Epithelial cell of esophagus (primary cell): ENCODE data around the gene KRT80.

ENCODE experiments used
- DNase-seq: peaks from one replicate; pipeline ENCODE4 v3.0.0; 2010; ENCODE audit warnings: low read depth
- H3K4me3 ChIP-seq: 2 replicates; pipeline ENCODE4 v1.5.1; 2011; ENCODE audit warnings: mild to moderate bottlenecking, low read length, control low read depth
- CTCF ChIP-seq: IDR thresholded peaks from 2 replicates; pipeline ENCODE4 v1.5.1; 2011; ENCODE audit warnings: low read depth, mild to moderate bottlenecking, low read length, control low read depth, inconsistent platforms; ENCODE audit not compliant: insufficient read depth; ENCODE audit errors: missing control alignments

Gene KRT80

GRCh38 chr12:52178443-52178842 is 13.4 kb downstream of the KRT80 start:
- no peak for DNase-seq
- TF ChIP-seq CTCF = no peak
- no peak overlapping the region for H3K4me3 ChIP-seq

- TF ChIP-seq CTCF = peak; percentile 70
- H3K4me3 ChIP-seq = no peak overlapping the region
- DNase-seq = peak; percentile 94
Measured at GRCh38 chr12:52175371-52176350, 16.2 kb downstream of the KRT80 start.

DNA sequence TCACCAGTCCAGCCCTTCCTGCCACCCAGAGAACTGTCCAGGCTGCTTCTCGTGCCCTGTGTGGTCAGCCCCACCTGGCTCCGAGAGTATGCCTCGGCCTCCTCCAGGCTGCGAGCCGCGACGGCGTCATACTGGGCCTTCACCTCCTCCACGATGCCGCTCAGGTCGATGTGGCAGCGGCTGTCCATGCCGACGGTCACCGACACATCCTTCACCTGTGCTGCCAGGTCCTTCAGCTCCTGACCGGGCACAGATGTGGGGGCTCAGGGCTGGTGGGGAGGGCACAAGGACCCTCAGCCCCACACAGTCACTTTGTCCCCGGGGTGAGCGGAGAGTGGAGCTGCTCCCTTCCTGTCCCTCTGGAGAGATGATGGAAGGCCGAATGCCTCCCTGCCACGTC is 18.3 kb downstream of the KRT80 start:
- no peak for TF ChIP-seq CTCF
- no peak for DNase-seq
- H3K4me3 ChIP-seq = no peak overlapping the region

DNA sequence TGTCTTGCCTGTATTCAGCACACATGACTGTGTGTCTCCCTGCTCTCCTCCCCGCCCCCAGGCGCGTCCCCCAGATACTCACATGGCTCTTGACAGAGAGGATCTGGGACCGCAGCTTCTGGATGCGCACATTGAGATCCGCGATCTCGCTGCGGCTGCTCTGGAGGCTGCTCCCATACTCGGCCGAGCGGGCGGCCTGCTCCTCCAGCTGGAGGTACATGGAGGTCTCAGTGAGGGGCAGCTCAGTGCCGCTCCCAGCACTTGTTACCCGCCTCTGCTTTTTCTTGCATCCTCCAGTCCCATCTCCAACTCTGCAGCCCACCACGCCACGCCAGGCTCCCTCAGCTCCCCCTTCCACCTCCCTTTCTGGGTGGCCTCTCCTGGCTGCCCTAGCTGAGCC is 18.9 kb downstream of the KRT80 start:
- no peak for DNase-seq
- TF ChIP-seq CTCF = no peak
- no peak overlapping the region for H3K4me3 ChIP-seq

DNA sequence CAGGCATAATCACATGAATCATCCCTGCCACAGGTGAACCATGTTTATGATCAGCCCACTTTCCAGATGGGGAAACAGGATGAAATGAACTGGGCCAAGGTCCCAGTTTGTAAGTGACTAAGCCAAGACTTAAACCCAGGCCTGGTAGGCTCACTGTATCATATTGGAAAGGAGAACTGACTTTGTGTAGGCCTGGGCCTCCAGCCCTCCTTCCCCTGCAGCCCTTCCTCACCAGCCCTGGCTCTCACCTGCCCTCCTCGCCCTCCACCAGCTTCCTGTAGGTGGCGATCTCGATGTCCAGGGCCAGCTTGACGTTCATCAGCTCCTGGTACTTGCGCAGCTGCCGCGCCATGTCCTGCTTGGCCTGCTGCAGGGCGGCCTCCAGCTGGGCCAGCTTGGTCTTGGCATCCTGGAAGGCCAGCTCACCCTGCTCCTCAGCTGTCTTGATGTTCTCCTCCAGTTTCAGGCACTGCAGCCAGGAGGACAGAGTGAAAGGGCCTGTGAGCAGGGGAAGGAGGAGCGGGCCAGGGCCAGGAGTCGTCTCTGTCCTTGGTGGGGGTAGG is 19.8 kb downstream of the KRT80 start:
- H3K4me3 ChIP-seq = no peak overlapping the region
- DNase-seq = peak; percentile 85
- TF ChIP-seq CTCF = peak; percentile 45

DNA sequence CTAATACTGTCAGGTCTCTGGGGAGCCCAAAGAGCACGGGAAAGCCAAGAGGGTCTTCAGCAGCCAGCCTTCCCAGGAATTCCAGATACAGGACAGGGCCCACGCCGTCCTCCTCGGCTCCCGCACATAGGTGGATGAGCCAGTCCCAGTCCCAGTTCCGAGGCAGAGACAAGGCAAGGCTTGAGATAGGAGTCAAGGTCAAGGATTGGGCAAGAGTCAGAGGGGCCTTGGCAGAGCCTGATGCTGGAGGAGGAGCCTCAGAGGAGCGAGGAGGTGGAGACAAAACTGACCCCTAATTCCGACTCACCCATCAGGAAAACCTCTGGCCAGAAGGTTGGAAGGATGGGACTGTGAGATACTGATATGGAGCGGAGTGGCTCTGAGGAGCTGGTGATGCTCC is 21.0 kb downstream of the KRT80 start:
- no peak overlapping the region for H3K4me3 ChIP-seq
- TF ChIP-seq CTCF = no peak
- no peak for DNase-seq
